ENCODE measurements around the gene TTC1.
"Not testable (repeated sequence)": the region's sequence is repeated elsewhere in the genome, so short reads cannot be mapped to it uniquely, and the experiment has no call there.

TTC1 gene, protein sequence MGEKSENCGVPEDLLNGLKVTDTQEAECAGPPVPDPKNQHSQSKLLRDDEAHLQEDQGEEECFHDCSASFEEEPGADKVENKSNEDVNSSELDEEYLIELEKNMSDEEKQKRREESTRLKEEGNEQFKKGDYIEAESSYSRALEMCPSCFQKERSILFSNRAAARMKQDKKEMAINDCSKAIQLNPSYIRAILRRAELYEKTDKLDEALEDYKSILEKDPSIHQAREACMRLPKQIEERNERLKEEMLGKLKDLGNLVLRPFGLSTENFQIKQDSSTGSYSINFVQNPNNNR

DNA sequence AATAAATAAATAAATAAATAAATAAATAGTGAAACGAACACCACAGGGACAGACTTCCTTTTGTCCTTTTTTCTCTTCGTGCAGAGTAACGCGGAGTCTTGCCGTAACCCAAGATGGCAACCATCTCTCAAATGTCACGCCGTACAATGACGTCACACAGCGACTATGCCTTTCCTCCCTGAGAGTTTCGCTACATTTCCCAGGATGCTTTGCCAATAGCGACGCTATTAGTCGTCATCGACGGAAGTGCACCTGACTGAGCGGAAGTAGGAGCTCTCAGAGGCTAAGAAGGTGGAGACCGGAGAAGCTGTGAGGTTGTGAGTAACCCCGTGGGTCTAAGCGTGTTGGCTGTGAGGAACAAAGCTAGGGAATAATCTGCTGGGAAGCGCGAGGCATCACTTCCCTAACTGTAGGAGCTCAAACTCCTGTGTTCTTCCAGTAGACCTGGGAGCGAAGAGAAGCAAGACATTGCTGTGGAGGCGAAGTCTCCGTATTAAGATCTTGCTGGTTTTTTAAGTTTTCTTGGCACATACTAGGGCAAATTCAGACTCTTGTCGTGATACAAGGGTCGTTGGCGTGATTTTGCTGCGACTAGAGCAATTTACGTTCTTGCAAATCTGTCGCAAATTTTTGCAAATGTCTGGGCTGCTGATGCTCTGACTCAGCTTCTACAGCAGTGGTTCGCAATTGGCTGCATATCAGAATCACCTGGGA is at the start of gene TTC1:
TSS of gene TTC1 (plus strand) at position 263 of the 714 bp plus-strand sequence. CDS start 1,390 bp downstream, outside the sequence.
- DNase-seq (ENCODE audit: low spot score), result peak; percentile 90
- no peak for TF ChIP-seq CTCF (IDR thresholded peaks at IDR 0.05; ENCODE audit: extremely low read depth, missing control alignments)

DNA sequence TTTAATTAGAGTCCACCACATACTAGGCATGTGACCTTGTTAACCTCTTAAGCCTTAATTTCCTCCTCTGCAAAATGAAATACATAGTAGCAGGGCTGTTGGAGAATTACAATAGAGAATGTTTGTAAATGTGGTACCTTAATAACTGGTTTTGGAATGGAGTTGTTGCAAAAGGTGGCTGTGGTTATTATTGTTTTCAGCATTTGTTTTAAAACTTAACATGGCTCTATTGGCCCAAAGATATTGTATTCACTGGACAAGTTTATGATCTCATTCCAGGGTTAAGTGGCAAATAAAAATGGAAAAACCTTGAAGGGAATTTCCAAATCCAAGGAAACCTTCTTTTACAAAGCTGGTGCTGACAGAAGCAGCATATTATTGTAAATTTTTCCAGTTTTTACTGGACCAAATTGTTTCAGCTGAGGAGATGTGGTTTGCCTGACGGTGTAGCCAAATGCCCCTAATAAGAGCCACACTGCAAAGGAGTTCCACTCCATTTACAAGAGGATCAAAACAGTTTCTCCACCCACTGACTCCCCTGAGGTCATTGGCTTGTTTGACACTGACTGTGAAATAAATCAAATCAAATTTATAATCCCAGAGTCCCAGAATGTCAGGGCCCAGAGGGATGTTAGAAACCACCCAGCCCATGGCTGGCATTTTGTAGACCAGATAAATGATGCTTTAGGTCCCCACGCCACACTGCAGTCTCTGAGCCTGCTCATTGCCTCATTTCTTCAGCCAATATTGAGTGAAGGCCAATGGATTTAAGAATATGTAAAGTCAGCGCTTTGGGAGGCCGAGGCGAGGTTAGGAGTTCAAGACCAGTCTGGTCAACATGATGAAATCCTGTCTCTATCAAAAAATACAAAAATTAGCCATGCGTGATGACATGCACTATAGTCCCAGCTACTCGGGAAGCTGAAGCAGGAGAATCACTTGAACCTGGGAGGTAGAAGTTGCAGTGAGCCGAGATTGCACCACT is 47.5 kb upstream of the TTC1 start:
- TF ChIP-seq CTCF (IDR thresholded peaks at IDR 0.05; ENCODE audit: extremely low read depth, missing control alignments), result no peak

DNA sequence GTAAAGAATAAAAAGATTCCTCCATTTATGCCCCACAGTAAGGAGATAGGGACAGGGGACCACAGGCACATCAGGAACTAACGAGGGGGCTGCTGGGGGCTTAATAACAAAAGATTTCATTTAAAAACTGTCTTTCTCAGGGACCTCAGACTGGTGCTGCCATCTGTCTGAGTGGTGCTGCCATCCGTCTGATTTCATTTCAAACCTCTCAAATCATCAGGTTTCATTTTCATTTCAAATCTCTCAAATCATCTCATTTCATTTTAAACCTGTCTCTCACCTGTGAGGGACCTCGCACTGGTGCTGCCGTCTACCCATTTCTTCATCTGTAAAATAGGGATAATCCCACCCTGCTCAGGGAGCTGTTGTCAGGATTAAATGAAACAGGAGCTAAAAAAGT is 46.7 kb upstream of the TTC1 start:
- no peak for TF ChIP-seq CTCF (IDR thresholded peaks at IDR 0.05; ENCODE audit: extremely low read depth, missing control alignments)
- DNase-seq (ENCODE audit: low spot score), result no peak

More for the DNA sequence above, 47.5 kb upstream of the TTC1 start:
- no peak for DNase-seq (ENCODE audit: low spot score)

DNA sequence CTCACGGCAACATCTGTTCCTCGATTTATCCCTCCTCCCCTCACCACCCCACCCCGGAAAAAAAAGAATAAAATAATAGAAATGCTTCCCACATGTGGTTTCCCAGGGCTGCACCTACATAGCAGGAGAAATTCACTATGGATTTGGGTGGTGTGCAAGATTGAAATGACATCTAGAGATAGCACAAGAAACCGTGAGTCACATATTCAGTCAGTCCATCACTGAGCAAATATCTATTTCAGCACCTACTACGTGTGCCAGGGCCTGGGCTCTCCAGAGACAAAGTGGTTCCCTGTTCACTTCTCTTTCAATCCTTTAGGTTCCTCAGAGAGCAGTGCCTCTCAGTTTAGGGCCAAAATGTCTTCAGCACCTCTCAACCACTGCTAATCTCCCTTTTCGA is 45.0 kb upstream of the TTC1 start:
- no peak for TF ChIP-seq CTCF (IDR thresholded peaks at IDR 0.05; ENCODE audit: extremely low read depth, missing control alignments)
- no peak for DNase-seq (ENCODE audit: low spot score)

GRCh38 chr5:159965031-159965837 is 43.7 kb upstream of the TTC1 start:
- TF ChIP-seq CTCF (IDR thresholded peaks at IDR 0.05; ENCODE audit: extremely low read depth, missing control alignments), result peak; percentile 53
- no peak for DNase-seq (ENCODE audit: low spot score)

DNA sequence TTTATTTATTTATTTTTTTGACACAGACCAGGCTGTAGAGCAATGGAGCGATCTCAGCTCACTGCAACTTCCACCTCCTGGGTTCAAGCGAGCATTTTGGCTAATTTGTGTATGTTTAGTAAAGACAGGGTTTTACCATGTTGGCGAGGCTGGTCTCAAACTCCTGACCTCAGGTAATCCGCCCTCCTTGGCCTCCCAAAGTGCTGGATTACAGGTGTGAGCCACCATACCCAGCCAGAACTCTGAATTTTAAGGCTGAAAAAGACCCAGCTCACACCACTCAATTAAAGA is 43.2 kb upstream of the TTC1 start:
- DNase-seq (ENCODE audit: low spot score), result not testable (repeated sequence)

DNA sequence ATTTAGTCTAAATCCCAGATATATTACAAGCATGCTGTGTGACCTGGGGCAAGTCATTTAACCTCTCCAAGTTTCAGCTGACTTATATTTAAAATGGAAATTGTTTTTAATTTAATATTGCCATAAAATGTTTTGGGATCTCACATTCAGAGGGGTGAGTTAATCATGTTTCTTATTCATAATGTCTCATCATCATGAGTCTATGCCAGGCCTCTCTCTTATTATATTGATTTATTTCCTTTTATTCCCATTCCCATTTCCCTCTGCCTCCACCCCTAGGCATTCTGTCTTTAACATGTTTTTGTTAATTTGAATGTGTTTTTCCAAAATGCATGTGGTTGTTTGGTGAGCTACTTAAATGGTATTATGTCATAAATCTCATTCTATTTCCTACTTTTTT is 39.0 kb upstream of the TTC1 start:
- no peak for TF ChIP-seq CTCF (IDR thresholded peaks at IDR 0.05; ENCODE audit: extremely low read depth, missing control alignments)
- no peak for DNase-seq (ENCODE audit: low spot score)
